Smooth muscle cell (in vitro differentiated cells): ENCODE results near the gene KCNJ14. TPM values are rescaled to one million over a fixed set of nuclear protein-coding genes. Genes with fewer than 3 reads are reported as not detected.

Source experiments
- DNase-seq: peaks from one replicate; lab custom pipeline; 2025; ENCODE audit not compliant: unreplicated experiment; lab: John Stamatoyannopoulos, UW
- H2AFZ ChIP-seq: fragments of 200-600 bp; sonication (generic); 2 replicates; pipeline ENCODE4 v1.6.0; 2016; ENCODE audit warnings: antibody characterized with exemption, low read depth, mild to moderate bottlenecking
- H3F3A ChIP-seq: fragments of 200-600 bp; sonication (generic); 2 replicates; pipeline ENCODE4 v1.6.0; 2017; ENCODE audit warnings: antibody characterized with exemption, low read depth
- H3K27ac ChIP-seq: fragments of 200-600 bp; sonication (generic); 2 replicates; pipeline ENCODE4 v1.5.1; 2016; ENCODE audit warnings: low read depth, mild to moderate bottlenecking
- H3K27me3 ChIP-seq: fragments of 200-600 bp; sonication (generic); 2 replicates; pipeline ENCODE4 v1.6.1; 2016; ENCODE audit warnings: low read depth, mild to moderate bottlenecking
- H3K36me3 ChIP-seq: fragments of 200-600 bp; sonication (generic); 2 replicates; pipeline ENCODE4 v1.5.1; 2016; ENCODE audit warnings: low read depth
- H3K4me1 ChIP-seq: fragments of 200-600 bp; sonication (generic); 2 replicates; pipeline ENCODE4 v1.5.1; 2016; ENCODE audit warnings: low read depth
- H3K4me2 ChIP-seq: fragments of 200-600 bp; sonication (generic); 2 replicates; pipeline ENCODE4 v1.6.0; 2016; ENCODE audit warnings: mild to moderate bottlenecking
- H3K4me3 ChIP-seq: fragments of 200-600 bp; sonication (generic); 2 replicates; pipeline ENCODE4 v1.5.1; 2016; ENCODE audit warnings: mild to moderate bottlenecking
- H3K79me2 ChIP-seq: fragments of 200-600 bp; sonication (generic); 2 replicates; pipeline ENCODE4 v1.6.0; 2016; ENCODE audit warnings: low read depth, mild to moderate bottlenecking
- H3K9ac ChIP-seq: fragments of 200-600 bp; sonication (generic); 2 replicates; pipeline ENCODE4 v1.6.0; 2016; ENCODE audit warnings: low read depth
- H3K9me3 ChIP-seq: fragments of 200-600 bp; sonication (generic); replicated peaks from 2 replicates; pipeline ENCODE4 v1.5.1; 2016; ENCODE audit warnings: low read depth
- H4K20me1 ChIP-seq: fragments of 200-600 bp; sonication (generic); 2 replicates; pipeline ENCODE4 v1.6.0; 2016; ENCODE audit warnings: low read depth
- CTCF ChIP-seq: fragments of 200-600 bp; sonication (generic); IDR thresholded peaks from 2 replicates; pipeline ENCODE4 v1.5.1; 2017; ENCODE audit warnings: borderline replicate concordance, mild to moderate bottlenecking, antibody characterized with exemption; ENCODE audit not compliant: insufficient read depth, poor library complexity, severe bottlenecking
- WGBS: methylation state at CpG from one replicate; pipeline ENCODE4 v1.1.7; 2016; ENCODE audit warnings: low lambda C conversion rate; 5-methylcytosine and 5-hydroxymethylcytosine counted together
- polyA plus RNA-seq: library from polyadenylated mRNA; unstranded; fragments of >200 nt; fragmentation: Nextera tagmentation; extraction: Ambion mirVana; gene quantifications from 2 replicates; pipeline ENCODE4 v1.2.1, GENCODE V29; 2016
- total RNA-seq: library from RNA; depleted of rRNA; stranded (reverse); fragments of >200 nt; gene quantifications from 2 replicates; pipeline ENCODE4 v1.2.3, GENCODE V29; 2014

KCNJ14 gene
- total and polyA plus RNA-seq, 2 experiments from 2014 or later, result 1.7 to 1.8 TPM

GRCh38 chr19:48516536-48516935 is 61.2 kb downstream of the KCNJ14 start:
- no peak overlapping the region for H3K27ac ChIP-seq
- no peak overlapping the region for H3K4me2 ChIP-seq
- 74% methylated on average over 8 of the region's 8 CpGs for WGBS
- no peak for TF ChIP-seq CTCF
- no peaks in the 10 kb centered on the region for H3K36me3 ChIP-seq
- no peaks in the 10 kb centered on the region for H3K9me3 ChIP-seq
- H2AFZ ChIP-seq, result no peak overlapping the region
- H3K4me3 ChIP-seq, result no peak overlapping the region
- H3K79me2 ChIP-seq, result no peaks in the 10 kb centered on the region
- DNase-seq, result no peak
- H3K9ac ChIP-seq, result no peak overlapping the region
- no peaks in the 10 kb centered on the region for H4K20me1 ChIP-seq
- peaks cover 4% of the 10 kb centered on the region for H3F3A ChIP-seq
- no peaks in the 10 kb centered on the region for H3K27me3 ChIP-seq
- no peaks in the 10 kb centered on the region for H3K4me1 ChIP-seq

Other genes with a start within 250 kb of the KCNJ14 start
- 17.7 and 30.0 TPM in 2 replicates for gene CARD8, start 199.7 kb upstream of the KCNJ14 start, total RNA-seq
- gene CARD8, start 199.7 kb upstream of the KCNJ14 start, polyA plus RNA-seq, result 9.0 and 9.3 TPM in 2 replicates
- 0.22 and 1.5 TPM in 2 replicates for gene ZNF114, start 185.5 kb upstream of the KCNJ14 start, total RNA-seq
- 0.67 and 3.2 TPM in 2 replicates for gene ZNF114, start 185.5 kb upstream of the KCNJ14 start, polyA plus RNA-seq
- gene EMP3, start 130.0 kb upstream of the KCNJ14 start, total RNA-seq, result 74.5 and 95.2 TPM in 2 replicates
- gene EMP3, start 130.0 kb upstream of the KCNJ14 start, polyA plus RNA-seq, result 424 and 458 TPM in 2 replicates
- gene TMEM143, start 91.6 kb upstream of the KCNJ14 start, total RNA-seq, result 3.0 and 3.8 TPM in 2 replicates
- gene TMEM143, start 91.6 kb upstream of the KCNJ14 start, polyA plus RNA-seq, result 11.2 and 18.7 TPM in 2 replicates
- not detected in 2 replicates for gene SYNGR4, start 91.2 kb upstream of the KCNJ14 start, total RNA-seq
- 0.98 TPM in 1 of 2 replicates, not detected in the other for gene SYNGR4, start 91.2 kb upstream of the KCNJ14 start, polyA plus RNA-seq
- gene KDELR1, start 64.0 kb upstream of the KCNJ14 start, total RNA-seq, result 203 and 239 TPM in 2 replicates
- 296 and 315 TPM in 2 replicates for gene KDELR1, start 64.0 kb upstream of the KCNJ14 start, polyA plus RNA-seq
- 3.5 and 4.0 TPM in 2 replicates for gene GRIN2D, start 61.9 kb upstream of the KCNJ14 start, total RNA-seq
- gene GRIN2D, start 61.9 kb upstream of the KCNJ14 start, polyA plus RNA-seq, result 10.7 and 12.7 TPM in 2 replicates
- gene GRWD1, start 9.6 kb upstream of the KCNJ14 start, total RNA-seq, result 11.7 and 22.1 TPM in 2 replicates
- gene GRWD1, start 9.6 kb upstream of the KCNJ14 start, polyA plus RNA-seq, result 23.6 and 25.7 TPM in 2 replicates
- 44.5 and 49.7 TPM in 2 replicates for gene CYTH2, start 13.8 kb downstream of the KCNJ14 start, total RNA-seq
- 62.1 and 95.0 TPM in 2 replicates for gene CYTH2, start 13.8 kb downstream of the KCNJ14 start, polyA plus RNA-seq
- 1.1 and 3.1 TPM in 2 replicates for gene LMTK3, start 56.3 kb downstream of the KCNJ14 start, total RNA-seq
- 0.66 and 1.8 TPM in 2 replicates for gene LMTK3, start 56.3 kb downstream of the KCNJ14 start, polyA plus RNA-seq
- 1.7 TPM in 1 of 2 replicates, not detected in the other for gene SULT2B1, start 96.6 kb downstream of the KCNJ14 start, total RNA-seq
- 0.13 and 2.3 TPM in 2 replicates for gene SULT2B1, start 96.6 kb downstream of the KCNJ14 start, polyA plus RNA-seq
- not detected in 2 replicates for gene SPACA4, start 151.2 kb downstream of the KCNJ14 start, total RNA-seq
- gene SPACA4, start 151.2 kb downstream of the KCNJ14 start, polyA plus RNA-seq, result 0.43 TPM in 1 of 2 replicates, not detected in the other
- gene FAM83E, start 159.5 kb downstream of the KCNJ14 start, total RNA-seq, result 0.49 and 0.72 TPM in 2 replicates
- gene FAM83E, start 159.5 kb downstream of the KCNJ14 start, polyA plus RNA-seq, result 0.49 and 2.0 TPM in 2 replicates
- 1,279 and 1,519 TPM in 2 replicates for gene RPL18, start 163.6 kb downstream of the KCNJ14 start, total RNA-seq
- 666 and 762 TPM in 2 replicates for gene RPL18, start 163.6 kb downstream of the KCNJ14 start, polyA plus RNA-seq
- gene SPHK2, start 163.9 kb downstream of the KCNJ14 start, total RNA-seq, result 4.0 and 8.2 TPM in 2 replicates
- gene SPHK2, start 163.9 kb downstream of the KCNJ14 start, polyA plus RNA-seq, result 9.3 and 13.8 TPM in 2 replicates
- gene DBP, start 181.8 kb downstream of the KCNJ14 start, total RNA-seq, result 3.5 and 4.5 TPM in 2 replicates
- 6.9 and 11.3 TPM in 2 replicates for gene DBP, start 181.8 kb downstream of the KCNJ14 start, polyA plus RNA-seq
- gene CA11, start 190.6 kb downstream of the KCNJ14 start, total RNA-seq, result 0.09 and 1.7 TPM in 2 replicates
- gene CA11, start 190.6 kb downstream of the KCNJ14 start, polyA plus RNA-seq, result 6.9 and 9.5 TPM in 2 replicates
- not detected in 2 replicates for gene NTN5, start 217.4 kb downstream of the KCNJ14 start, total RNA-seq
- gene NTN5, start 217.4 kb downstream of the KCNJ14 start, polyA plus RNA-seq, result 0.22 TPM in 1 of 2 replicates, not detected in the other
- gene FUT2, start 240.4 kb downstream of the KCNJ14 start, total RNA-seq, result 0.27 and 1.1 TPM in 2 replicates
- gene FUT2, start 240.4 kb downstream of the KCNJ14 start, polyA plus RNA-seq, result 0.18 and 0.54 TPM in 2 replicates